T-cell (primary cell): ENCODE measurements around the gene PEX1. TPM values are rescaled to one million over a fixed set of nuclear protein-coding genes. Genes with fewer than 3 reads are reported as not detected.
"Not testable (repeated sequence)": the region's sequence is repeated elsewhere in the genome, so short reads cannot be mapped to it uniquely, and the experiment has no call there.

Experiments used
- ATAC-seq, 4 experiments: fragments of 200-7000 bp in 3 of 4; fragments of 150-1000 bp in 1 of 4; cut with Tn5 transposase; replicated peaks in 1 of 4; 1 replicate in 3 of 4; 2 replicates in 1 of 4; pipeline ENCODE4 v1.10.0; 2021; ENCODE audit warnings: moderate library complexity in 3 of 4, mild to moderate bottlenecking in 2 of 4, moderate number of reproducible peaks in 1 of 4
- CTCF ChIA-PET, 2 donors: fragments of 300-600 bp; sonication (Branson Sonifier 250); formaldehyde crosslinking; loops; one replicate each; lab custom pipeline; 2022; ENCODE audit warnings: antibody characterized with exemption in 2 of 2; lab: Charles Lee
- POLR2A ChIA-PET, 2 donors: fragments of 300-600 bp; sonication (Branson Sonifier 250); formaldehyde crosslinking; loops; one replicate each; lab custom pipeline; 2022; ENCODE audit warnings: antibody characterized with exemption in 2 of 2; lab: Charles Lee
- DNase-seq, 35 experiments: peaks; one replicate each; pipeline versions ENCODE4 v3.0.0 to v3.0.0-alpha.2; 2013 to 2023
- H3K27ac ChIP-seq: one replicate; pipeline ENCODE4 v1.5.1; 2013; ENCODE audit warnings: low read length
- H3K27me3 ChIP-seq, 2 experiments: replicated peaks in 1 of 2; 1 replicate in 1 of 2; 2 replicates in 1 of 2; pipeline versions ENCODE4 v1.6.1 to v1.7.0; 2013; ENCODE audit warnings: low read length in 1 of 2, mixed read lengths in 1 of 2; ENCODE audit not compliant: control insufficient read depth in 2 of 2, insufficient read depth in 2 of 2; ENCODE audit errors: extremely low read depth in 1 of 2
- H3K36me3 ChIP-seq, 2 donors: 1 replicate in 1 of 2; 2 replicates in 1 of 2; pipeline versions ENCODE4 v1.6.1 to v1.7.0; 2013; ENCODE audit warnings: low read length in 1 of 2; ENCODE audit not compliant: control insufficient read depth in 2 of 2, insufficient read depth in 1 of 2; ENCODE audit errors: extremely low read depth in 1 of 2
- H3K4me1 ChIP-seq, 2 experiments: 1 replicate in 1 of 2; 2 replicates in 1 of 2; pipeline versions ENCODE4 v1.6.1 to v1.7.0; 2013; ENCODE audit warnings: low read length in 2 of 2, mixed read lengths in 1 of 2; ENCODE audit not compliant: insufficient read depth in 2 of 2, control insufficient read depth in 1 of 2; ENCODE audit errors: extremely low read depth in 1 of 2
- H3K4me3 ChIP-seq, 2 donors: 1 replicate in 1 of 2; 2 replicates in 1 of 2; pipeline versions ENCODE4 v1.5.1 to v1.7.0; 2013; ENCODE audit warnings: mild to moderate bottlenecking in 2 of 2, low read length in 1 of 2, moderate library complexity in 1 of 2; ENCODE audit not compliant: control insufficient read depth in 1 of 2; ENCODE audit errors: extremely low read depth in 1 of 2
- H3K9me3 ChIP-seq: 2 replicates; pipeline ENCODE4 v1.7.0; 2013
- H3K27ac Mint-ChIP-seq, 2 donors: one replicate each; pipeline ENCODE4 v1.8.0; 2020 to 2021; ENCODE audit warnings: mild to moderate bottlenecking in 2 of 2, mixed read lengths in 2 of 2
- H3K27me3 Mint-ChIP-seq, 2 donors: one replicate each; pipeline ENCODE4 v1.8.0; 2021 to 2022; ENCODE audit warnings: mixed read lengths in 2 of 2
- H3K36me3 Mint-ChIP-seq: one replicate; pipeline ENCODE4 v1.8.0; 2021; ENCODE audit warnings: mixed read lengths
- H3K4me1 Mint-ChIP-seq, 3 donors: one replicate each; pipeline ENCODE4 v1.8.0; 2020 to 2022; ENCODE audit warnings: mixed read lengths in 3 of 3, mild to moderate bottlenecking in 1 of 3
- H3K4me3 Mint-ChIP-seq, 3 donors: one replicate each; pipeline ENCODE4 v1.8.0; 2020 to 2022; ENCODE audit warnings: mild to moderate bottlenecking in 3 of 3, mixed read lengths in 3 of 3, moderate library complexity in 3 of 3
- H3K9me3 Mint-ChIP-seq, 3 donors: one replicate each; pipeline ENCODE4 v1.8.0; 2020 to 2022; ENCODE audit warnings: mixed read lengths in 3 of 3
- WGBS: methylation state at CpG from one replicate; pipeline ENCODE4 v1.1.5; 2013; ENCODE audit warnings: missing lambda C conversion rate; ENCODE audit not compliant: insufficient coverage; 5-methylcytosine and 5-hydroxymethylcytosine counted together
- total RNA-seq, 35 experiments: library from RNA in 6 of 35; stranded (reverse) in 6 of 35; fragments of 120-200 nt in 1 of 35; gene quantifications; one replicate each; pipeline versions ENCODE4 v1.2.1 to v1.2.4 and lab custom pipeline; 2013 to 2026

PEX1 gene
- total RNA-seq, 5 donors from 2014 or later (not counting 1 experiment from before 2014, with no cell fraction given): 24.0 to 33.8 (median 29.2) TPM

DNA sequence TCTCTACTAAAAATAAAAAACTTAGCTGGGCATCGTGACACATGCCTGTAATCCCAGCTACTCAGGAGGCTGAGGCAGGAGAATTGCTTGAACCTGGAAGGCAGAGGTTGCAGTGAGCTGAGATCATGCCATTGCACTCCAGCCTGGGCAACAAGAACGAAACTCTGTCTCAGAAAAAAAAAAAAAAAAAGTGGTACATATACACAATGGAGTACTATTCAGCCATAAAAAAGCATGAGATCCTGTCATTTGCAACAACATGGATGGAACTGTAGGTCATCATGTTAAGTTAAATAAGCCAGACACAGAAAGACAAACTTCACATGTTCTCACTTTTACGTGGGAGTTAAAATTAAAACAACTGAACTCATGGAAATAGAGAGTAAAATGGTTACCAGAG, 15.2 kb upstream of the PEX1 start:
- DNase-seq, POLR2A ChIA-PET: not testable (repeated sequence)

DNA sequence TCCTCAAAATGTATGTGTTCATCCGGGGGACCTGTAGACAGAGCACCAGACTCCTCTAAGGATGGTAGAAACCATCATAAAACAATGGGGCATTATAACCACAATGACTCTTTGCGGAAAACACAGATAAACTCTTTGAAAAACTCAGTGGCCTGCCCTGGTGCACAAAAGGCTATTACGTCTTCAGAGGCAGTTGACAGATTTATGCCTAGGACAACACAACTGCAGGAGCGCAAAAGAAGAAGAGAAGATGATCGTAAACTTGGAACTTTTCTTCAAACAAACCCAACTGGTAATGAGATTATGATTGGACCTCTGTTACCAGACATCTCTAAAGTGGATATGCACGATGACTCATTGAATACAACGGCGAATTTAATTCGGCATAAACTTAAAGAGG, 6.3 kb upstream of the PEX1 start:
- ATAC-seq (no peak), DNase-seq (no peak)
- Histone ChIP-seq H3K36me3 (peaks cover 5 to 66% of the 10 kb centered on the region in 2 donors), H3K27me3 (no peaks in the 10 kb centered on the region), H3K9me3 (no peaks in the 10 kb centered on the region), H3K27ac (no peak overlapping the region), H3K4me3 (no peak overlapping the region), H3K4me1 (peaks cover 3 to 4% of the 10 kb centered on the region in 2 experiments)
- 97% methylated on average over 3 of the region's 9 CpGs for WGBS
- Mint-ChIP-seq H3K4me1 (peaks cover 29 to 43% (median 36%) of the 10 kb centered on the region in 3 donors), H3K27ac (no peak overlapping the region), H3K36me3 (peaks cover 52% of the 10 kb centered on the region), H3K27me3 (no peaks in the 10 kb centered on the region), H3K9me3 (no peaks in the 10 kb centered on the region), H3K4me3 (no peak overlapping the region)
- POLR2A ChIA-PET: no interaction called here
- CTCF ChIA-PET: no interaction called here

More for the DNA sequence above, 15.2 kb upstream of the PEX1 start:
- not testable (repeated sequence) for ATAC-seq, H3K9me3 ChIP-seq, H3K4me3 ChIP-seq, H3K36me3 Mint-ChIP-seq, H3K27ac Mint-ChIP-seq, H3K36me3 ChIP-seq, H3K4me1 Mint-ChIP-seq, H3K4me1 ChIP-seq, H3K9me3 Mint-ChIP-seq, H3K4me3 Mint-ChIP-seq, H3K27ac ChIP-seq, H3K27me3 Mint-ChIP-seq
- WGBS: no CpG with 5 or more reads among the region's 3 CpGs
- H3K27me3 ChIP-seq: peaks cover 0 to 11% of the 10 kb centered on the region in 2 experiments
- CTCF ChIA-PET: interaction anchor here (0.6 kb wide), 3 partner anchors 15 to 128 kb away, joined by 4 to 5 read pairs (median 4); partner anchors contain the start of genes PEX1 (in 1 of the 2) and RBM48 (in 1 of the 2)

DNA sequence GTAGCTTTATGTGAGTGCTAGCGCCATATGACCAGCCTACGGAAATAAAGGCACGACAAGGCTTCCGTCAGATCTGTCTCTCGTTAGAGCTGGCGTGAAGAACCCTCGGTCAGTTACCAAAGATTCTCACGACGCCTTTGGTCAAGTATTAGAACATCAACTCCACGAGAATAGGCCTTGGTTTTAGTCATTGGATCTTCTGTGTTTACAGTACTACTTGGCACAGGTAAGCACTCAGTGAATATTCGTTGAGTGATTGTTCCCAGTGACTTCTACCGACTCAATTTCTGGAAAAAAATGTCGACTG, 591 bp upstream of the PEX1 start:
- Mint-ChIP-seq H3K4me1 (peaks cover 49 to 65% (median 54%) of the 10 kb centered on the region in 3 donors), H3K27me3 (no peaks in the 10 kb centered on the region), H3K9me3 (no peaks in the 10 kb centered on the region), H3K4me3 (peak overlapping the region; percentile 83 to 85 (median 84)), H3K36me3 (peaks cover 25% of the 10 kb centered on the region), H3K27ac (peak overlapping the region; percentile 89 to 96)
- Histone ChIP-seq H3K4me3 (peak overlapping the region; percentile 81 to 87), H3K27ac (peak overlapping the region; percentile 93), H3K27me3 (no peaks in the 10 kb centered on the region), H3K4me1 (peaks cover 9 to 19% of the 10 kb centered on the region in 2 experiments), H3K36me3 (peaks cover 0 to 31% of the 10 kb centered on the region in 2 donors), H3K9me3 (no peaks in the 10 kb centered on the region)
- ChIA-PET POLR2A (interaction anchor here (0.5 to 1.3 kb wide), 28 partner anchors 8 to 703 kb away, joined by 3 to 14 read pairs (median 4); partner anchors contain the start of genes AKAP9 (in 1 of the 2), FAM133B (in 1 of the 2), GATAD1 (in 1 of the 2) and MTERF1 (in 1 of the 2)), CTCF (interaction anchor here (0.5 to 2.2 kb wide), 32 partner anchors 11 to 703 kb away, joined by 3 to 34 read pairs (median 4); partner anchors contain the start of genes AKAP9 (in 1 of the 2), ANKIB1 (in 1 of the 2), FAM133B (in 1 of the 2) and GATAD1 (in 1 of the 2))
- 1% methylated on average over 9 of the region's 13 CpGs for WGBS
- DNase-seq (no peak), ATAC-seq (peak in 1 of 4 experiments; percentile 4)

DNA sequence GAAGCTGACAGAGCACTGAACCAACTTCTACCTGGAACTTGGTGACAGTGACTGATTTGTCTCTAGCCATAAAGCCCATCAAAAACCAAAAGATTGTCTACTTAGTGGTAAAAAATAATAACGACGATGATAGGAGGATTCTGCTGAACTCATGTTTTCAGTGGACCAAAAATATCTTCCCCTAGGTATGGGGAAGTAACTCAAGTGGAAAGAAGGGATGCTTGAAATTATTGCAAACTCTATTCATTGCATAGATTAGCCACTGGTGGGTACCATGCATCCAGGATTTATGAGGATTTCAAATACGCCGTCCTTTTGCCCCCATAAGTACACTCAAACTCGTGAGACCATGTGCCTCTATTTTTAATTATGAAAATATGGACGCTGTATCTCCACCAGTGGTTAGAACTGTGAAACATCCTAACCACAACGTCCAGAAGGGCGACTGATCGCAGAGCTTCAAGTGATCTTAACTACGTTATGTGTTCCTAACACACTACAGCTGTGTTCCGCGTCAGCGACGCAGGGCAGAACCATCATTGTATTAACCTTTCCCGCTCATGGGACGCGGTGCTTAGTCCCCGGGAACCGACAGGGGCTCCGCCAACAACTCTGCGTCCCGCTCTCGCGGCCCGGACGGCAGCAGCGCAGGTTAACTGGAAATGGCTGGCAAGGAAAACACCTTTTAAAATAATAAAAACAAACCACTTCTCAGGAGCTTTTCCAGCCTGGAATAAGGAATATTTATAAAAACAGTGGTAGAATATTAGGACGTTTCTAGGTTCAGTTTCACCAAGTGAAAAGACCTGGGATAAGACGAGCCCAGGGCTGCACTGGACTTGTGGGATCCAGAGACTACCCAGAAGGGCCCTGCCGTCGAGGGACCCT, 776 bp downstream of the PEX1 start:
- no peaks in the 10 kb centered on the region for H3K9me3 Mint-ChIP-seq
- ChIA-PET POLR2A (interaction anchor here in 1 of 2 donors (0.8 to 1.2 kb wide), 2 partner anchors 79 to 704 kb away, joined by 3 to 6 read pairs; partner anchors contain the start of gene VPS50), CTCF (interaction anchor here (0.5 to 2.2 kb wide), 8 partner anchors 11 to 705 kb away, joined by 3 to 34 read pairs (median 6); partner anchors contain the start of genes FAM133B (in 1 of the 2), GATAD1 (in 1 of the 2), MTERF1 (in 1 of the 2) and VPS50 (in 1 of the 2))
- WGBS: 0% methylated on average over 18 of the region's 31 CpGs
- Histone ChIP-seq H3K4me3 (peak overlapping the region; percentile 83 to 96), H3K27ac (peak overlapping the region; percentile 86), H3K27me3 (no peaks in the 10 kb centered on the region), H3K9me3 (no peaks in the 10 kb centered on the region), H3K4me1 (peaks cover 9 to 19% of the 10 kb centered on the region in 2 experiments), H3K36me3 (peaks cover 0 to 18% of the 10 kb centered on the region in 2 donors)
- DNase-seq: peak in 34 of 35 experiments; percentile 4 to 67 (median 38)
- H3K36me3 Mint-ChIP-seq: peaks cover 11% of the 10 kb centered on the region
- no peaks in the 10 kb centered on the region for H3K27me3 Mint-ChIP-seq
- peak overlapping the region; percentile 88 to 93 for H3K27ac Mint-ChIP-seq
- H3K4me1 Mint-ChIP-seq: peaks cover 38 to 60% (median 45%) of the 10 kb centered on the region in 3 donors
- peak overlapping the region; percentile 83 to 85 (median 84) for H3K4me3 Mint-ChIP-seq
- ATAC-seq: peak in 2 of 4 experiments; percentile 9 to 21

DNA sequence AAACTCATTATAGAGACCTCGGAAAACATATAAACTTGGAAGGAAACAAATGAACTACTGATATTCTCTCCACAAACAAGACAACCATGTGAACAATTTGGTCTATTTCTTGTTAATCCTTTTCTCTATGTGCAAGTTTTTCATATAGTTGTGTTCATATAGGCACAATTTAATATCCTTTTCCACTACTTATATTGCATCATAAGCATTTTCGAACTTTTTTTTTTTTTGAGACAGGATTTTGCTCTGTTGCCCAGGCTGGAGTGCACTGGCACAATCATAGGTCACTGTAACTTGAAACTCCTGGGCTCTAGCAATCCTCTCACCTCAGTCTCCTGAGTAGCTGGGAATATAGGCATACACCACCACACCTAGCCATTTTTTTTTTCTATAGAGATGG, 5.2 kb downstream of the PEX1 start:
- ChIA-PET POLR2A (interaction anchor here in 1 of 2 donors (0.6 kb wide), 1 partner anchor 307 kb away, joined by 13 read pairs; no protein-coding TSS in a partner anchor), CTCF (no interaction called here)
- Histone ChIP-seq H3K4me1 (peaks cover 3 to 12% of the 10 kb centered on the region in 2 experiments), H3K36me3 (peaks cover 0 to 6% of the 10 kb centered on the region in 2 donors), H3K27me3 (no peaks in the 10 kb centered on the region), H3K4me3 (no peak overlapping the region), H3K27ac (no peak overlapping the region), H3K9me3 (no peaks in the 10 kb centered on the region)
- Mint-ChIP-seq H3K4me1 (peaks cover 23 to 33% (median 26%) of the 10 kb centered on the region in 3 donors), H3K9me3 (no peaks in the 10 kb centered on the region), H3K36me3 (peaks cover 8% of the 10 kb centered on the region), H3K4me3 (no peak overlapping the region), H3K27me3 (no peaks in the 10 kb centered on the region), H3K27ac (no peak overlapping the region)
- ATAC-seq: no peak
- no peak for DNase-seq
- WGBS: no CpG with 5 or more reads among the region's 2 CpGs

DNA sequence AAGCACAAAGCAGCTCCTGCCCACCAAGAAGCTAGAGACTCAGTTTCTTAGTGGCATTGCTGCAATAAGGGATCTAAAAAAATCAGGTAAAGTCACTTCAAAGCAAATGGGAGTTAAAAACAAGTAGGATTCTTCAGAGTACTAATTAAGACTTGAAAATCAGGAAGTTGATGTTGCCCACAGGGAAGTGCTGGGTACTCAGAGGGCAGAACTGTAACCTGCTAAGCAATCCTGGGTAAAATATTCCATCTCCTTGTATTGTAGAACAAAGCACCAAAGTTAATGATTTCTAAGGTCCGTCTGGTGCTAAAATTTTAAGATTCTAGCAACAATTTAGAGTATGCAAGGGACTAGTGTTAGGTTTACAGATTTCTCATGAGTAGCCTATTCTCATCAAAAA, 8.3 kb downstream of the PEX1 start:
- Histone ChIP-seq H3K36me3 (peaks cover 0 to 28% of the 10 kb centered on the region in 2 donors), H3K4me1 (no peaks in the 10 kb centered on the region), H3K4me3 (no peak overlapping the region), H3K27me3 (no peaks in the 10 kb centered on the region), H3K9me3 (no peaks in the 10 kb centered on the region), H3K27ac (no peak overlapping the region)
- ATAC-seq: no peak
- H3K4me3 Mint-ChIP-seq: no peak overlapping the region
- CTCF ChIA-PET: no interaction called here
- no peaks in the 10 kb centered on the region for H3K27me3 Mint-ChIP-seq
- POLR2A ChIA-PET: no interaction called here
- peak overlapping the region in 1 of 2 donors; percentile 43 for H3K27ac Mint-ChIP-seq
- peaks cover 27% of the 10 kb centered on the region for H3K36me3 Mint-ChIP-seq
- H3K9me3 Mint-ChIP-seq: no peaks in the 10 kb centered on the region
- no CpG with 5 or more reads among the region's 1 CpG for WGBS
- peaks cover 0 to 10% (median 6%) of the 10 kb centered on the region in 3 donors for H3K4me1 Mint-ChIP-seq
- DNase-seq: no peak
